SH-SY5Y (cell line): Measurements from ENCODE around the gene ATP9B.

ENCODE experiments used
- GATA2 ChIP-seq: IDR thresholded peaks from 2 replicates; pipeline ENCODE4 v1.6.1; 2011; ENCODE audit warnings: mild to moderate bottlenecking, low read depth, low read length
- GATA3 ChIP-seq: IDR thresholded peaks from 2 replicates; pipeline ENCODE4 v1.6.1; 2011; ENCODE audit warnings: low read depth, mild to moderate bottlenecking, low read length, moderate library complexity

DNA sequence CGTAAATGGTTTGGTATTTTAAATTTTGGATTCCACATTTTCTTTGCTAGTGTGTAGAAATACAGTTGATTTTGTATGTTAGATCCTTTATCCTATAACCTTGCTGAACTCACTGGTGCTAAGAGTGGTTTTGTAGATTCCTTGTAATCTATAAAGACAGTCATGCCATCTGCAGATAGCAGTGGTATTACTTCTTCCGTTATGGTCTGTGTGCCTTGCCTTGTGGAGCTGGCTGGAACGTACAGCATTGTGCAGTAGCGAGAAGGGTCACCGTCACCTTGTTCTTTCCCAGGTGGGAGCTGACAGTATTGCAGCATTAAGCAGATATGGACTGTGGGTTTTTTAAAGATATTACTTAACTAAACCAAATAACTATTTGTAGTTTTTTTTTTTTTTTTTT, 33.7 kb downstream of the ATP9B start:
- TF ChIP-seq GATA2 (no peak), GATA3 (no peak)
